ENCODE results near the gene SMIM36.

- TF ChIP-seq CTCF (IDR thresholded peaks at IDR 0.05), result no peak
- no peak for TF ChIP-seq POLR2A (IDR thresholded peaks at IDR 0.05)
Measured at GRCh38 chr17:55426851-55427586, 84.2 kb downstream of the SMIM36 start.
